Right atrium auricular region (tissue), 2 donors: ENCODE measurements around the gene NCKAP5. TPM values are rescaled to one million over a fixed set of nuclear protein-coding genes. Genes with fewer than 3 reads are reported as not detected.

Source experiments
- DNase-seq: peaks from one replicate; pipeline ENCODE4 v3.0.0-alpha.2; 2019; ENCODE audit warnings: low spot score
- H3K27ac ChIP-seq, 2 donors: fragments of 200-600 bp; sonication (generic); 1 replicate in 1 of 2; 2 replicates in 1 of 2; pipeline ENCODE4 v1.5.1; 2016 to 2019
- H3K27me3 ChIP-seq, 2 donors: fragments of 200-600 bp; sonication (generic); one replicate each; pipeline versions ENCODE4 v1.5.1 to v1.6.0; 2017 to 2019
- H3K36me3 ChIP-seq: fragments of 200-600 bp; sonication (generic); one replicate; pipeline ENCODE4 v1.5.1; 2016
- H3K4me1 ChIP-seq, 2 donors: fragments of 200-600 bp; sonication (generic); one replicate each; pipeline versions ENCODE4 v1.5.1 to v1.6.0; 2017 to 2019
- H3K4me3 ChIP-seq, 2 donors: fragments of 200-600 bp; sonication (generic); 1 replicate in 1 of 2; 2 replicates in 1 of 2; pipeline ENCODE4 v1.5.1; 2017 to 2019; ENCODE audit warnings: mild to moderate bottlenecking in 1 of 2, moderate library complexity in 1 of 2
- H3K9me3 ChIP-seq, 2 donors: fragments of 200-600 bp; sonication (generic); one replicate each; pipeline ENCODE4 v1.5.1; 2019
- total RNA-seq, 2 donors: library from RNA; depleted of rRNA; stranded (reverse); fragments of >200 nt; gene quantifications; one replicate each; pipeline ENCODE4 v1.1.0, GENCODE V29; 2016
- TF ChIP-seq, protein P1 (sequence below), 2 donors: fragments of 200-600 bp; sonication (generic); IDR thresholded peaks; one replicate each; pipeline ENCODE4 v1.5.1; 2019; ENCODE audit warnings: antibody characterized with exemption in 2 of 2

The NCKAP5 gene
- total RNA-seq, 2 donors from 2014 or later, result 3.6 to 5.4 TPM

DNA sequence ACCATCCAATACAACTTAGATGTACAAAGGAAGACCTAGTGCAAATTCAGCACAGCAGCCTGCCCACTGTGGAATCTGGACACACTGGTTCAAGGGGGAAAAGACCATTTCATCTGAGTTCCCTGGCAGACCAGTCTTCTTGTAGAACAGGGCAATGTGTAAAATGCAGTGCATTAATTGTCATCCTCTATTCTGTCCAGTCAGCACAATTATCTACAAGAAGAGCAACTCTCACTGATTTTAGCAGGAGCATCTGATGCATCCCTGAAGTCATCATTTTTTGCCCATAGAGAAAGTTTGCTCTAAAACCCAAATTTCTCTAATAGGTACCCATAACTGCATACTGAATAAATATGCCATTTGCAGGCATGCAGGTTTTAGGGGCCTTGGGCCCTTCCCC lies 816.4 kb downstream of the NCKAP5 start:
- DNase-seq, result no peak
- no peak overlapping the region for H3K4me3 ChIP-seq
- no peaks in the 10 kb centered on the region for H3K27me3 ChIP-seq
- TF ChIP-seq, protein P1, sequence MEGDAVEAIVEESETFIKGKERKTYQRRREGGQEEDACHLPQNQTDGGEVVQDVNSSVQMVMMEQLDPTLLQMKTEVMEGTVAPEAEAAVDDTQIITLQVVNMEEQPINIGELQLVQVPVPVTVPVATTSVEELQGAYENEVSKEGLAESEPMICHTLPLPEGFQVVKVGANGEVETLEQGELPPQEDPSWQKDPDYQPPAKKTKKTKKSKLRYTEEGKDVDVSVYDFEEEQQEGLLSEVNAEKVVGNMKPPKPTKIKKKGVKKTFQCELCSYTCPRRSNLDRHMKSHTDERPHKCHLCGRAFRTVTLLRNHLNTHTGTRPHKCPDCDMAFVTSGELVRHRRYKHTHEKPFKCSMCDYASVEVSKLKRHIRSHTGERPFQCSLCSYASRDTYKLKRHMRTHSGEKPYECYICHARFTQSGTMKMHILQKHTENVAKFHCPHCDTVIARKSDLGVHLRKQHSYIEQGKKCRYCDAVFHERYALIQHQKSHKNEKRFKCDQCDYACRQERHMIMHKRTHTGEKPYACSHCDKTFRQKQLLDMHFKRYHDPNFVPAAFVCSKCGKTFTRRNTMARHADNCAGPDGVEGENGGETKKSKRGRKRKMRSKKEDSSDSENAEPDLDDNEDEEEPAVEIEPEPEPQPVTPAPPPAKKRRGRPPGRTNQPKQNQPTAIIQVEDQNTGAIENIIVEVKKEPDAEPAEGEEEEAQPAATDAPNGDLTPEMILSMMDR (IDR thresholded peaks at IDR 0.05), result no peak
- H3K4me1 ChIP-seq, result no peaks in the 10 kb centered on the region
- H3K27ac ChIP-seq, result no peak overlapping the region
- no peaks in the 10 kb centered on the region for H3K36me3 ChIP-seq
- H3K9me3 ChIP-seq, result no peaks in the 10 kb centered on the region

DNA sequence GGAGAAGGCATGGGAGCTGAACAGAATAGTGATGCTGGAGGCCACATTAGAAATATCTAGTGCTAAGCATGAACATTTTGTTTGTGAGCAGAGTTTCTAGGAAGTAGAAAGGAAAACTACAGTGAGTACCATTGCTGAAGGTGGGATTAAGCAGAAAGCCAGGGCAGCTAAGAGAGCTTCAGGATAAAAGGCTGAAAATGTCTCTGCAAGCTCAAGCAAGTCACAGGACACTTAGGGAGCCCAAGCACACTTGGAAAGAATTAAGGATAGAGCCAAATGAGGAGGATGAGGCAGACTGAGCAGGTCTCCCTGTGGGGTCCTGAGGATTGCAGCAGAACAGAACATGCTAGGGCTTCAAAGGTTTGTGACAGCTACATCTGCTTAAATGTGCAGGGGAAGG lies 817.7 kb downstream of the NCKAP5 start:
- DNase-seq, result no peak
- H3K27ac ChIP-seq, result no peak overlapping the region
- H3K4me1 ChIP-seq, result no peaks in the 10 kb centered on the region

DNA sequence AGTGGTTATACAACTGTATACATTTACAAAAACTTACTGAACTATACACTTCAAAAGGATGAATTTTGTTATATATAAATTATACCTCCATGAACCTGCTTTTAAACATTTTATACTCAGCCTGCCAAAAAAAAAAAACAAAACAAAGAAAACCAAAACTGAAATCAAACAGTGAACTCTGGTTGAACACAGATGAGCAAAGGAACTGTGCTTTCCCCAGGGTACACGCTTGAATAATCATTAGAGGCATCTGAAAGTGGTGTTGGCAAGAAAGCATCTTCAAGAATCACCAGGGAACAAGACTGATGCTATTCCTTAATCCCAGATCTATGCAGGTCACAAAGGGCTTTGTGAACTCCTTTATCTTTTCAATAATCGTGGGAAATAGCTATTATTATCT lies 821.2 kb downstream of the NCKAP5 start:
- no peak for DNase-seq
- H3K36me3 ChIP-seq, result no peaks in the 10 kb centered on the region
- TF ChIP-seq, protein P1 (IDR thresholded peaks at IDR 0.05), result no peak
- H3K27ac ChIP-seq, result no peak overlapping the region
- no peaks in the 10 kb centered on the region for H3K4me1 ChIP-seq
- no peaks in the 10 kb centered on the region for H3K27me3 ChIP-seq
- peaks cover 0 to 10% of the 10 kb centered on the region in 2 donors for H3K9me3 ChIP-seq
- H3K4me3 ChIP-seq, result no peak overlapping the region

More for the DNA sequence above, 817.7 kb downstream of the NCKAP5 start:
- H3K36me3 ChIP-seq, result no peaks in the 10 kb centered on the region
- H3K27me3 ChIP-seq, result no peaks in the 10 kb centered on the region
- H3K4me3 ChIP-seq, result no peak overlapping the region
- peaks cover 0 to 4% of the 10 kb centered on the region in 2 donors for H3K9me3 ChIP-seq
- TF ChIP-seq, protein P1 (IDR thresholded peaks at IDR 0.05), result no peak

DNA sequence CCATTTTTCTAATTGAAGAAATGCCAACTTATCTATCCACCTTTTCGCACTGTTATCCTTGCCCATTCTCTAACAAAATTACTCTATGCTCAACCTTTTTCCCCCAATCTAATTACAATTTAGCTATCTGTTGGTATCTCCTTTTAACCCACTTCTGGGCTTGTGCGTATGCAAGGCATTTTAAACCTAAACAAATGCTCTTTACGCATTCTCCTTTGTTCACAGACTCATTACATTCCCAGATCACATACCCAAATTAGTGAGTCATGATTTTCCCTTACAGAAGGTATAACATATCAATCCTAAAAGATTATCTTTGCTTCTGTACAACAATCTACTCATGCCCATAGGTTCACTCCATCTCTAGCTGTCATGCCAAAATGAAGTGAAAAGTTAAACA lies 826.5 kb downstream of the NCKAP5 start:
- H3K36me3 ChIP-seq, result no peaks in the 10 kb centered on the region
- no peaks in the 10 kb centered on the region for H3K4me1 ChIP-seq
- H3K27ac ChIP-seq, result no peak overlapping the region
- DNase-seq, result no peak
- peaks cover 0 to 10% of the 10 kb centered on the region in 2 donors for H3K9me3 ChIP-seq
- TF ChIP-seq, protein P1 (IDR thresholded peaks at IDR 0.05), result no peak
- no peak overlapping the region for H3K4me3 ChIP-seq
- no peaks in the 10 kb centered on the region for H3K27me3 ChIP-seq

DNA sequence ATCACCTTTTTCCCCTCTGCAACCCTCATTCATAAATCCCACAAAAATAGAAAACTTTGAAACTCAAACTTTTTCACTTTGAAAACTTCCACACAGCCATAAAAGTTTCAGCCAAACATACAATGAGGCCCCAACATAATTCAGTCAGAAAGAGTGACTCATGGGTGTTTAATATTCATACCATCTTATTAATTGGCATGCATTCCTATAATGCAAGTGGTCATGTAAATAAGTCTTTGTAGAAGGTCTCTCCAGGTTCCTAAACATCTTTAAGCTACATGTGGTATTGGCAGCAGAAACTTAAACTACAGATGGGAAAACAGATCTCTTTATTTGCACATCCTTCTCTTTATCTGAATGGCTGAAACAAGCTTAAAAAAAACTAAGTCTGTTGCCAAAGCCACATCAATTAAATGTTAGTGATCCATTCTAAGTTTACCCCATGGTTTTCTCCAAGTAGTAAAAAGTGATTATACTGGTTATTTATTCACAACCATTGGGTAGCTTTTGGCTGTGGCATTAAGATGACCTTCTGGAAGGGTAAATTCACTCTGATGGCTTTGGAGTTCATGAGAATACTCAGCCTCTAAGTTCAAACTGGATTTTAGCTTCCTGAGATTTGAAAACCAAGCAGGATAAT lies 828.1 kb downstream of the NCKAP5 start:
- H3K4me3 ChIP-seq, result no peak overlapping the region
- H3K36me3 ChIP-seq, result no peaks in the 10 kb centered on the region
- DNase-seq, result no peak
- no peaks in the 10 kb centered on the region for H3K27me3 ChIP-seq
- H3K4me1 ChIP-seq, result no peaks in the 10 kb centered on the region
- TF ChIP-seq, protein P1 (IDR thresholded peaks at IDR 0.05), result no peak
- H3K9me3 ChIP-seq, result peaks cover 0 to 2% of the 10 kb centered on the region in 2 donors
- no peak overlapping the region for H3K27ac ChIP-seq

DNA sequence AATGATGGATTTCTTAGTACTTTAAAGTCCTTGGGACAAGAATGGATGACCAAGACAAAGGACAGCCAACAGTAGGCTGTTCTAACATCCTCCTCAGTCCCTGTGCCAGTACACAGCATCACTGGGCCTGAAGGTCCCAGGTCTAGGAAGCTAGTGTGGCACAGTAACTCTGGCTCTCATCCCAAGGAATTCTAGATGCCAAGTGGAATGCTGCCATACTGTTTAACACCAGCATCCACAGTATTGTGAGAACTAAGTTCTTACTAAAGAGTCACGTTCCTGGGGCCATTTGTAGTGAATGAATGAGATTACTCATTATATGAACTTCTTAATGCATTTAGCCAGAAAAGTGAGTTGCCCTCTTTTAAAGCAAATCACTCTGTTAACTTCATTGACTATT lies 830.0 kb downstream of the NCKAP5 start:
- H3K4me1 ChIP-seq, result no peaks in the 10 kb centered on the region
- H3K27me3 ChIP-seq, result no peaks in the 10 kb centered on the region
- no peaks in the 10 kb centered on the region for H3K36me3 ChIP-seq
- no peaks in the 10 kb centered on the region for H3K9me3 ChIP-seq
- no peak overlapping the region for H3K4me3 ChIP-seq
- TF ChIP-seq, protein P1 (IDR thresholded peaks at IDR 0.05), result no peak
- DNase-seq, result no peak
- H3K27ac ChIP-seq, result no peak overlapping the region
